GM06990 (cell line): ENCODE data around the gene ZNF782.

Experiments used
- DNase-seq: peaks from one replicate; pipeline ENCODE4 v3.0.0-alpha.2; 2011; ENCODE audit not compliant: insufficient read length; ENCODE audit errors: extremely low read depth
- H3K27me3 ChIP-seq: replicated peaks from 2 replicates; pipeline ENCODE4 v1.6.0; 2011; ENCODE audit warnings: low read length; ENCODE audit not compliant: control insufficient read depth, insufficient read depth
- H3K36me3 ChIP-seq: 2 replicates; pipeline ENCODE4 v1.5.1; 2011; ENCODE audit warnings: low read length; ENCODE audit not compliant: control insufficient read depth, insufficient read depth
- H3K4me3 ChIP-seq: replicated peaks from 2 replicates; pipeline ENCODE4 v1.5.1; 2011; ENCODE audit warnings: low read depth, mild to moderate bottlenecking, control low read depth, low read length
- TF ChIP-seq, protein P1 (sequence below): IDR thresholded peaks from 2 replicates; pipeline ENCODE4 v1.5.1; 2011; ENCODE audit warnings: low read length, control low read depth, mild to moderate bottlenecking, inconsistent platforms; ENCODE audit not compliant: insufficient read depth, poor library complexity, severe bottlenecking

The ZNF782 gene

DNA sequence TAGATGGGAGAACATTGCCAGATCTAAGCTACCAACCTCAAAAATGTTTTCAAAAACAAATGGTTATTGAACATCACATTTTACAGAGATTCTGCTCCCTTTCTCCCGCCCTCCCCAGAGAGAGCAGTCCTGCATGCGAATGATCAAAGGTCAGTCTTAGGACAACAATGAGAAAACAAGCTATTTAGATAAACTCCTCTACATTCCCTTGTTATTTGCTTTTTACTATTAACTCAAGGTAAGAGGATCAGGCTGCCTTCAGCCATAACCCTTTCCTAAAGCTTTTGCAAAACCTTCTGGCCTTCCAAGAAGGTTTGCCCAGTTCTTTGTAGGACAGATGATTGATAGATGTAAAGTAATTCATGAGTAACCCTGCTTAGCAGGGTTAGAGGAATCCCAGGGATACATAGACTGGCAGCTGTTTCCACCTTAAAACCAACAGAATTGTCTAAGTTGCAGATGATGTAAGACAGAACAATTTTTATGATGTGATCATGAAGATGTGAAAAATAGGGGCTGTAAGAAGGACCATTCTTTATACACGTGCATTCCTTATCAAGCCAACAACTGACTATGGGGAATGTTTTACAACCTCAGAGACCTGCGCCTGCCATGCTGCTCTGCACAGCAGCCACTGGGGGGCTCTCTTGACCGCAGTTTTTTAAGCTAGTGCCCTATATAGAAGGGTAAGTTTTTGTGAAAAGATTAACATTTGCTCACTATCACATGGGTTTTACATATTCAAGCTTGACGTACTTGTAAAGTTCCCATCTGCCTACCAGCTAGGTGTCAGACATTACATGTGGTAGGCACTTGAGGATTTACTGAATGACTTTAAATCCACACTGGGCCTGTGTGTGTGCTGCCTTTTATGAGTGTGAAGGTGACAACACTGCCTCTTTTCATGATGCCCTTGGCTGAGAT is 2.3 kb upstream of the ZNF782 start:
- Histone ChIP-seq H3K4me3 (no peak overlapping the region), H3K36me3 (no peaks in the 10 kb centered on the region), H3K27me3 (no peaks in the 10 kb centered on the region)
- DNase-seq, result no peak
- TF ChIP-seq, protein P1, sequence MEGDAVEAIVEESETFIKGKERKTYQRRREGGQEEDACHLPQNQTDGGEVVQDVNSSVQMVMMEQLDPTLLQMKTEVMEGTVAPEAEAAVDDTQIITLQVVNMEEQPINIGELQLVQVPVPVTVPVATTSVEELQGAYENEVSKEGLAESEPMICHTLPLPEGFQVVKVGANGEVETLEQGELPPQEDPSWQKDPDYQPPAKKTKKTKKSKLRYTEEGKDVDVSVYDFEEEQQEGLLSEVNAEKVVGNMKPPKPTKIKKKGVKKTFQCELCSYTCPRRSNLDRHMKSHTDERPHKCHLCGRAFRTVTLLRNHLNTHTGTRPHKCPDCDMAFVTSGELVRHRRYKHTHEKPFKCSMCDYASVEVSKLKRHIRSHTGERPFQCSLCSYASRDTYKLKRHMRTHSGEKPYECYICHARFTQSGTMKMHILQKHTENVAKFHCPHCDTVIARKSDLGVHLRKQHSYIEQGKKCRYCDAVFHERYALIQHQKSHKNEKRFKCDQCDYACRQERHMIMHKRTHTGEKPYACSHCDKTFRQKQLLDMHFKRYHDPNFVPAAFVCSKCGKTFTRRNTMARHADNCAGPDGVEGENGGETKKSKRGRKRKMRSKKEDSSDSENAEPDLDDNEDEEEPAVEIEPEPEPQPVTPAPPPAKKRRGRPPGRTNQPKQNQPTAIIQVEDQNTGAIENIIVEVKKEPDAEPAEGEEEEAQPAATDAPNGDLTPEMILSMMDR, result peak; percentile 90

DNA sequence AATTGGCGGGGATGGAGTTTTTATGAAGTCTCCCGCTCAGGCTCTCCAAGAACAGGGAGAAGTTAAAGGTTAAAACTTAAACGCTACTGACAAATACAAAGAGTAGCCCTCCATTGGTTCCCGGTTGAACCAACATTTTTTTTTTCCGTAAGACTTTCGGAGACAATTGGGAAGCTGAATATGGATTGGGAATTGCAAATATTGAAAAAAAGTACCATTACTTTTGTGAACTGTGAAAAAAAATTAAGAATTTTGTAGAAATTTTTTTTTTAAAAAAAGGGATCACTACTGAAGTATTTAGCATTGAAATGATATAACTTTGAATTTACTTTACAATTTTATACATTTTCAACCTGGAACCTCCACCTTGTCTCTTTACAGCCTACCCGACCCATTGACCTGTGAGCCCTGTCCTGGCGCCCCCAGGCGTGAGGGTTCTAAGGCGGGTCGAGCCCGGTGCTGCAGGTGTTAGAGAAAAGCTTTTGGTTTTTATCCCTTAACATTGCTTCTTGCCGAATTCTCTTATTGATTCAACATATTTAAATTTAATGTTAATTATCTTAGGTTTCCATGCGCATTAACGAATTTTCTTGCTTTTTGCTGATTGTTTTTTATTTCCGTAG is 448 bp upstream of the ZNF782 start:
- H3K36me3 ChIP-seq, result no peaks in the 10 kb centered on the region
- peak overlapping the region; percentile 96 for H3K4me3 ChIP-seq
- H3K27me3 ChIP-seq, result no peaks in the 10 kb centered on the region
- TF ChIP-seq, protein P1, result no peak
- no peak for DNase-seq

DNA sequence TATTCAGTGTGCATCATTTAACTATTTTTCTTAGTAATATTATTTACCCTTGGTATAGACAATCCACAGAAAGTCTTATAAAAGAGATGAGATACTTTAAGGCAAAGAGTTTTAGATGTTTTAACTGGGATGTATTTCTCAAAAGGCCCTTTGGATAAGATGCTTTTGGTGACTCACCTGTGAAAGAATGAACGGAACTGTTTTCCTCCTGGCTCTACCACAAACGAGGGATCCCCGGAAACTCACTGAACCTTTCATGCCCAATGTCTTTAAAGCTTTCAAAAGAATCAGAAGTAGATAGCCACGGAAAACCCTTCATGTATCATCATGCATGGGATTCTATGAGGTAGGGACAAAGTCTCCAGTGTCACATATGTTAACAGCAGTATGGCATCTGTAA is 1.6 kb downstream of the ZNF782 start:
- Histone ChIP-seq H3K27me3 (no peaks in the 10 kb centered on the region), H3K36me3 (no peaks in the 10 kb centered on the region; the same call in 1 of the 2 replicates), H3K4me3 (no peak overlapping the region)
- TF ChIP-seq, protein P1, result no peak
- DNase-seq, result no peak

DNA sequence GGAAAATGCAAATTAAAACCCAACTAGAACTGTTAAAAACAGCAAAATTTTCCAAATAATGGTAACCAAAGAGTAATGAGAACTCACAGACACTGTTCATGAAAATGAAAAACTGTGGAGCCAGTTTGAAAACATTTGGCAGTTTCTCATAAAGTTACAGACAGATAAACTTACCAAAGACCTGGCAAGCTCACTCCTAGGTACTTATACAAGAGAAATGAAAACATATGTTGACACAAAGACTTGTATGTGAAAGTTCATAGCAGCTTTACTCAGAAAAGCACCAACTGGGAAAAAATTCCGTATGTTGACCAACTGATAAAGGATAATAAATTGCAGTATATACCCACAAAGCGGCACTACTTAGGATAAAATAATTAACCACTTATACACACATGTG is 10.3 kb downstream of the ZNF782 start:
- no peak overlapping the region for H3K4me3 ChIP-seq
- TF ChIP-seq, protein P1, result no peak
- no peak for DNase-seq
- H3K36me3 ChIP-seq, result peaks cover 2% of the 10 kb centered on the region
- H3K27me3 ChIP-seq, result no peaks in the 10 kb centered on the region

DNA sequence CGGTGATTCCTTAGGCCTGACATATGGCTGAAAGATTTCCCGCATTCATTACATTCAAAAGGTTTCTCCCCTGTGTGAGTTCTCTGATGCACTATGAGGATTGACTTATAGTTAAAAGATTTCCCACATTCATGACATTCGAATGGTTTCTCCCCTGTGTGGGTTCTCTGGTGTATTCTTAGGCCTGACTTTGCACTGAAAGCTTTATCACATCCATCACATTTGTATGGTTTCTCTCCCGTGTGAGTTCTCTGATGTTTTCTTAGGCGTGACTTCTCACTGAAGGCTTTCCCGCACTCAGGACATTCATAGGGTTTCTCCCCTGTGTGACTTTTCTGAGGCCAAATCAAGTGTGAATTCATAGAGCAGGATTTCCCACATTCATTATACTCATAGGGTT is 35.8 kb downstream of the ZNF782 start:
- no peak overlapping the region for H3K4me3 ChIP-seq
- H3K27me3 ChIP-seq, result no peaks in the 10 kb centered on the region
- no peaks in the 10 kb centered on the region for H3K36me3 ChIP-seq
- DNase-seq, result no peak
- TF ChIP-seq, protein P1, result no peak
